A549 (cell line): Measurements from ENCODE around the gene SPAG7. TPM values are rescaled to one million over a fixed set of nuclear protein-coding genes. Genes with fewer than 3 reads are reported as not detected.

Source experiments
- ATAC-seq, 2 experiments: fragments of 200-7000 bp in 1 of 2; fragments of >200 bp in 1 of 2; cut with Nextera tagmentation in 1 of 2; cut with Tn5 transposase in 1 of 2; 3 replicates each; pipeline versions ENCODE4 v1.8.0 to v1.9.1; 2018 to 2020; ENCODE audit warnings: mild to moderate bottlenecking in 1 of 2, moderate library complexity in 1 of 2
- CTCF ChIA-PET: fragments of 300-600 bp; sonication (Branson Sonifier 250); formaldehyde crosslinking; extraction: SDS; loops from one replicate; lab custom pipeline; 2021; ENCODE audit warnings: antibody characterized with exemption, inconsistent platforms; lab: Yijun Ruan, JAX
- POLR2A ChIA-PET: fragments of 350-600 bp; formaldehyde crosslinking; extraction: SDS; loops from one replicate; lab custom pipeline; 2021; ENCODE audit warnings: antibody characterized with exemption, inconsistent platforms; lab: Yijun Ruan, JAX
- DNase-seq, 2 experiments: peaks; one replicate each; pipeline versions ENCODE4 v3.0.0 to v3.0.0-alpha.2; 2011 to 2016; ENCODE audit warnings: low read depth in 1 of 2, low spot score in 1 of 2
- FAIRE-seq: peaks from 2 replicates; lab custom pipeline; 2011; peaks lifted over from hg19 to GRCh38; lab: Jason Lieb, UNC
- H3K27ac ChIP-seq, 2 experiments: fragments of >200 bp; sonication (Bioruptor Twin); formaldehyde crosslinking; 3 replicates each; pipeline ENCODE4 v1.5.1; 2016 to 2017
- H3K4me1 ChIP-seq: fragments of >200 bp; sonication (Bioruptor Twin); formaldehyde crosslinking; 3 replicates; pipeline ENCODE4 v1.6.1; 2016
- H3K4me2 ChIP-seq: fragments of >200 bp; sonication (Bioruptor Twin); formaldehyde crosslinking; 3 replicates; pipeline ENCODE4 v1.6.1; 2016
- H3K4me3 ChIP-seq: fragments of >200 bp; sonication (Bioruptor Twin); formaldehyde crosslinking; 3 replicates; pipeline ENCODE4 v1.5.1; 2016
- H3K9me3 ChIP-seq: fragments of >200 bp; sonication (Bioruptor Twin); formaldehyde crosslinking; 3 replicates; pipeline ENCODE4 v1.6.1; 2016
- BCL3 ChIP-seq: fragments of >200 bp; sonication (Bioruptor Twin); formaldehyde crosslinking; IDR thresholded peaks from 3 replicates; pipeline ENCODE4 v1.6.1; 2016
- CBX2 ChIP-seq: fragments of 200-600 bp; sonication (generic); IDR thresholded peaks from 2 replicates; pipeline ENCODE4 v1.6.1; 2016; ENCODE audit warnings: low read depth, mild to moderate bottlenecking, borderline replicate concordance
- CEBPB ChIP-seq, 2 experiments: fragments of >200 bp in 1 of 2; sonication (Bioruptor Twin) in 1 of 2; formaldehyde crosslinking in 1 of 2; IDR thresholded peaks; 2 replicates each; pipeline ENCODE4 v1.6.1; 2012 to 2016
- CHD4 ChIP-seq: fragments of 200-600 bp; sonication (generic); IDR thresholded peaks from 2 replicates; pipeline ENCODE4 v1.6.1; 2016; ENCODE audit warnings: antibody characterized with exemption, mild to moderate bottlenecking, borderline replicate concordance
- EHF ChIP-seq: fragments of 250-450 bp; sonication (Bioruptor Pico); IDR thresholded peaks from 2 replicates; pipeline ENCODE4 v1.5.0; 2020; ENCODE audit warnings: mild to moderate bottlenecking
- EHMT2 ChIP-seq: fragments of 200-600 bp; sonication (generic); IDR thresholded peaks from 2 replicates; pipeline ENCODE4 v1.6.1; 2016; ENCODE audit warnings: antibody characterized with exemption, low read depth, mild to moderate bottlenecking, moderate library complexity
- EP300 ChIP-seq, 2 experiments: fragments of >200 bp; sonication (Bioruptor Twin); formaldehyde crosslinking; IDR thresholded peaks; 2 replicates in 1 of 2; 3 replicates in 1 of 2; pipeline ENCODE4 v1.6.1; 2016 to 2017
- FOSL2 ChIP-seq, 2 experiments: fragments of 450-650 bp in 1 of 2; fragments of >200 bp in 1 of 2; sonication (Bioruptor Twin) in 1 of 2; formaldehyde crosslinking; IDR thresholded peaks; 2 replicates each; pipeline versions ENCODE4 v1.5.0 to v1.6.1; 2016 to 2020; ENCODE audit warnings: mild to moderate bottlenecking in 1 of 2, moderate library complexity in 1 of 2
- HES2 ChIP-seq: fragments of >200 bp; sonication (Bioruptor Twin); formaldehyde crosslinking; IDR thresholded peaks from 2 replicates; pipeline ENCODE4 v1.6.1; 2016
- HMGXB4 ChIP-seq: fragments of 250-450 bp; sonication (Bioruptor Pico); IDR thresholded peaks from 2 replicates; pipeline ENCODE4 v1.5.0; 2021; ENCODE audit warnings: mild to moderate bottlenecking, moderate library complexity, borderline replicate concordance
- HOXB13 ChIP-seq: fragments of 250-450 bp; sonication (Bioruptor Pico); IDR thresholded peaks from 2 replicates; pipeline ENCODE4 v1.5.0; 2020; ENCODE audit warnings: low read depth, mild to moderate bottlenecking, moderate library complexity
- HOXB5 ChIP-seq: fragments of 250-450 bp; sonication (Bioruptor Pico); IDR thresholded peaks from 2 replicates; pipeline ENCODE4 v1.5.0; 2020; ENCODE audit warnings: mild to moderate bottlenecking, moderate library complexity
- JUNB ChIP-seq: fragments of >200 bp; sonication (Bioruptor Twin); formaldehyde crosslinking; IDR thresholded peaks from 2 replicates; pipeline ENCODE4 v1.6.1; 2016
- MAFK ChIP-seq: fragments of 450-650 bp; IDR thresholded peaks from 2 replicates; pipeline ENCODE4 v1.6.1; 2014; ENCODE audit not compliant: partially characterized antibody
- MYC ChIP-seq: IDR thresholded peaks from 2 replicates; pipeline ENCODE4 v1.6.1; 2012; ENCODE audit warnings: mild to moderate bottlenecking, inconsistent platforms, low read length, improper control_type of control experiment, borderline replicate concordance
- NR3C1 ChIP-seq: fragments of >200 bp; sonication (Bioruptor Twin); formaldehyde crosslinking; IDR thresholded peaks from 3 replicates; pipeline ENCODE4 v1.6.1; 2017
- PHF8 ChIP-seq: fragments of 200-600 bp; sonication (generic); IDR thresholded peaks from 2 replicates; pipeline ENCODE4 v1.6.1; 2016; ENCODE audit warnings: low read depth, mild to moderate bottlenecking, antibody characterized with exemption, moderate library complexity, borderline replicate concordance
- POLR2A ChIP-seq: IDR thresholded peaks from 2 replicates; pipeline ENCODE4 v1.6.1; 2012; ENCODE audit warnings: mild to moderate bottlenecking, low read length
- RAD21 ChIP-seq, 2 experiments: fragments of >200 bp in 1 of 2; sonication (Bioruptor Twin) in 1 of 2; formaldehyde crosslinking in 1 of 2; IDR thresholded peaks in 1 of 2; conservative IDR thresholded peaks in 1 of 2; 2 replicates in 1 of 2; 3 replicates in 1 of 2; pipeline ENCODE4 v1.6.1; 2012 to 2018; ENCODE audit warnings: inconsistent platforms in 1 of 2
- RFX5 ChIP-seq: fragments of 450-650 bp; IDR thresholded peaks from 2 replicates; pipeline ENCODE4 v1.7.1; 2014; ENCODE audit warnings: antibody characterized with exemption, mild to moderate bottlenecking, moderate library complexity
- ZC3H11A ChIP-seq: fragments of 450-650 bp; IDR thresholded peaks from 2 replicates; pipeline ENCODE4 v1.6.1; 2014; ENCODE audit warnings: antibody characterized with exemption, mild to moderate bottlenecking
- ZNF302 ChIP-seq: fragments of 250-450 bp; sonication (Bioruptor Pico); IDR thresholded peaks from 2 replicates; pipeline ENCODE4 v1.9.0; 2021; ENCODE audit warnings: inconsistent platforms, mild to moderate bottlenecking, moderate library complexity
- ZSCAN20 ChIP-seq: fragments of 250-450 bp; sonication (Bioruptor Pico); IDR thresholded peaks from 2 replicates; pipeline ENCODE4 v1.8.0; 2022; ENCODE audit warnings: mild to moderate bottlenecking, moderate library complexity
- WGBS: methylation state at CpG from one replicate; pipeline ENCODE4 v1.1.6; 2017; ENCODE audit errors: missing lambda C conversion rate; 5-methylcytosine and 5-hydroxymethylcytosine counted together
- polyA plus RNA-seq, 4 experiments: library from polyadenylated mRNA; depleted of rRNA in 3 of 4; stranded (reverse); fragments of >200 nt; fragmentation: RNase III in 1 of 4; extraction: RNeasy Plus Mini Kit Qiagen cat#74134 plus additional on column Dnase treatment in 1 of 4; gene quantifications; 2 replicates in 3 of 4; 3 replicates in 1 of 4; pipeline ENCODE4 v1.2.3, GENCODE V29; 2011 to 2017

The SPAG7 gene
- polyA plus RNA-seq, 2 of the 4 experiments (the other 2 are of a cell fraction): 94.9 to 102 TPM

- FAIRE-seq (no peak), DNase-seq (no peak), ATAC-seq (no peak)
- Histone ChIP-seq H3K27ac (no peak overlapping the region), H3K4me3 (no peak overlapping the region), H3K4me2 (no peak overlapping the region), H3K9me3 (no peaks in the 10 kb centered on the region)
- ChIA-PET POLR2A (no interaction called here), CTCF (interaction anchor here (0.8 to 4.3 kb wide), 7 partner anchors 8 to 60 kb away, joined by 3 to 18 read pairs (median 7); partner anchors contain the start of gene CAMTA2)
- 90% methylated on average over 20 of the region's 20 CpGs for WGBS
- TF ChIP-seq PHF8 (no peak), ZNF302 (CRISPR knock-in tag) (no peak), MAFK (no peak), HOXB5 (no peak), ZSCAN20 (CRISPR knock-in tag) (no peak), CHD4 (no peak), CBX2 (no peak), POLR2A (no peak), HES2 (no peak), MYC (no peak), HOXB13 (CRISPR knock-in tag) (no peak)
- TF ChIP-seq, all 56 proteins: peak for 0
- peaks cover 20% of the 10 kb centered on the region for H3K4me1 ChIP-seq
Measured at GRCh38 chr17:5002121-5002788, 34.6 kb upstream of the SPAG7 start.

- H3K27ac ChIP-seq: peak overlapping the region in 1 of 2 experiments; percentile 91; a peak in 3 of 6 replicates
- no peak for ATAC-seq
Measured at GRCh38 chr17:5000237-5000639, 32.6 kb upstream of the SPAG7 start.

More at GRCh38 chr17:5000237-5000639, 32.6 kb upstream of the SPAG7 start:
- ChIA-PET POLR2A (no interaction called here), CTCF (interaction anchor here (0.6 to 4.3 kb wide), 8 partner anchors 13 to 62 kb away, joined by 3 to 18 read pairs (median 6); partner anchors contain the start of genes CAMTA2 and SPAG7)
- Histone ChIP-seq H3K4me3 (no peak overlapping the region), H3K4me1 (peaks cover 26% of the 10 kb centered on the region), H3K4me2 (peak overlapping the region; percentile 89; the same call in 2 of the 3 replicates), H3K9me3 (no peaks in the 10 kb centered on the region)
- FAIRE-seq (no peak), DNase-seq (no peak)
- WGBS: 75% methylated on average over 8 of the region's 11 CpGs
- TF ChIP-seq FOSL2 (IDR thresholded peaks at IDR 0.05) (no peak), FOSL2 (CRISPR knock-in tag; IDR thresholded peaks at IDR 0.05) (no peak), HMGXB4 (CRISPR knock-in tag) (no peak), EHMT2 (no peak), POLR2A (no peak), ZSCAN20 (CRISPR knock-in tag) (no peak), JUNB (no peak), CEBPB (IDR thresholded peaks at IDR 0.05) (no peak), BCL3 (no peak), RFX5 (no peak), EHF (CRISPR knock-in tag) (no peak), RAD21 (conservative IDR thresholded peaks at IDR 0.05 in 1 of 2, IDR thresholded peaks at IDR 0.05 in 1 of 2) (no peak), EP300 (IDR thresholded peaks at IDR 0.05) (no peak), ZC3H11A (no peak), PHF8 (no peak), NR3C1 (no peak)
